Astrocyte of the cerebellum (primary cell): ENCODE measurements around the gene NPDC1.

Source experiments
- DNase-seq: peaks from one replicate; pipeline ENCODE4 v3.0.0-alpha.2; 2011; ENCODE audit warnings: low read depth
- H3K4me3 ChIP-seq: 2 replicates; pipeline ENCODE4 v1.5.1; 2011; ENCODE audit warnings: mild to moderate bottlenecking, low read depth, low read length, moderate library complexity
- in situ Hi-C: cut with HindIII; loops from 2 replicates; pipeline ENCODE4 v1.10.0; 2017; ENCODE audit warnings: low sequenced_read_pairs
- TF ChIP-seq, protein P1 (sequence below): IDR thresholded peaks from 2 replicates; pipeline ENCODE4 v1.5.1; 2012; ENCODE audit warnings: low read length, low read depth, moderate library complexity, mild to moderate bottlenecking; ENCODE audit errors: missing control alignments

Gene NPDC1

DNA sequence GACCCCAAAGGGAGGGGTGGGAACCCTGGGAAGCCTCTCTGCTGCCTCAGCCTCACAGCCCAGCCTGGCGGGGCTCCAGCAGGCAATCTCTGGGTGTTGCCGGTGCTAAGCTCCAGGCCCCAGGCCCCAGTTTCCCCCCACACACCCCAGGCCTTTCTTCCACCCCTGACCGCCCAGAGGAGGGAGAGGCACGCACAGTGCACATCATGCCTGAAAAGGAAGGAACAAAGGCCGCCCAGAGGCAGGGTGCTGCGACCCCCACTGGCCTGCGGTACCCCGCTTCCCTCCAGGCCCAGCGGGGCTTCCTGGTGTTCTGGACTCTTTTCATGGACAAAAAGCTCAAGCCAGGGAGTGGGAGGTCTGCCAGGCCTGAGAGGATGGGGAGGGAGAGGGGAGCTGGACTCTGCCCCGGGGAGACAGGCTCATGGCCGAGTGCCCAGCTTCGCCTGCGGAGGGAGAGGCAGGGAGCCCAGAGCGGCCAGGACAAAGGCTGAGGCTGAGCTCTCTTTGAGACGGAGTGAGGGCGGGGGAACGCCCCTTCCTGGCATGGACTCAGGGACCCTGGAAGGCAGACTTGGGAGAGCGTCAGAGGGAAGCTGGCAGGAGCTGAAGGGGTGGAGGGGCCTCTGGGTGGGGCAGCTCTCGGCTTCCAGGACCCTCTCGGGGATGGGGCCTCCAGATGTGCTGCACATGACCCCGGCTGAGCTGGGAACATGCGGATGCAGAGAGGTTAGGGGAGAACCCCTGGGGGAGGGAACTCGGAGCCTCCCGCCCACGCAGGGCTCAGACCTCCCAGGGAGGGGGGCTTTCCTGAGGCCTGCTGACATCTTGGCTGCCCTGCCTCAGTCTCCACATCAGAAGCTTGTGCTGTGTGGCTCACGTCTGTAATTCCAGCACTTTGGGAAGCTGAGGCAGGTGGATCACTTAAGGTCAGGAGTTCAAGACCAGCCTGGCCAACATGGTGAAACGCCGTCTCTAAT, 9.7 kb upstream of the NPDC1 start:
- peak; percentile 80 for DNase-seq
- in situ Hi-C loops: no loop called here
- TF ChIP-seq, protein P1, sequence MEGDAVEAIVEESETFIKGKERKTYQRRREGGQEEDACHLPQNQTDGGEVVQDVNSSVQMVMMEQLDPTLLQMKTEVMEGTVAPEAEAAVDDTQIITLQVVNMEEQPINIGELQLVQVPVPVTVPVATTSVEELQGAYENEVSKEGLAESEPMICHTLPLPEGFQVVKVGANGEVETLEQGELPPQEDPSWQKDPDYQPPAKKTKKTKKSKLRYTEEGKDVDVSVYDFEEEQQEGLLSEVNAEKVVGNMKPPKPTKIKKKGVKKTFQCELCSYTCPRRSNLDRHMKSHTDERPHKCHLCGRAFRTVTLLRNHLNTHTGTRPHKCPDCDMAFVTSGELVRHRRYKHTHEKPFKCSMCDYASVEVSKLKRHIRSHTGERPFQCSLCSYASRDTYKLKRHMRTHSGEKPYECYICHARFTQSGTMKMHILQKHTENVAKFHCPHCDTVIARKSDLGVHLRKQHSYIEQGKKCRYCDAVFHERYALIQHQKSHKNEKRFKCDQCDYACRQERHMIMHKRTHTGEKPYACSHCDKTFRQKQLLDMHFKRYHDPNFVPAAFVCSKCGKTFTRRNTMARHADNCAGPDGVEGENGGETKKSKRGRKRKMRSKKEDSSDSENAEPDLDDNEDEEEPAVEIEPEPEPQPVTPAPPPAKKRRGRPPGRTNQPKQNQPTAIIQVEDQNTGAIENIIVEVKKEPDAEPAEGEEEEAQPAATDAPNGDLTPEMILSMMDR: no peak
- H3K4me3 ChIP-seq: no peak overlapping the region

DNA sequence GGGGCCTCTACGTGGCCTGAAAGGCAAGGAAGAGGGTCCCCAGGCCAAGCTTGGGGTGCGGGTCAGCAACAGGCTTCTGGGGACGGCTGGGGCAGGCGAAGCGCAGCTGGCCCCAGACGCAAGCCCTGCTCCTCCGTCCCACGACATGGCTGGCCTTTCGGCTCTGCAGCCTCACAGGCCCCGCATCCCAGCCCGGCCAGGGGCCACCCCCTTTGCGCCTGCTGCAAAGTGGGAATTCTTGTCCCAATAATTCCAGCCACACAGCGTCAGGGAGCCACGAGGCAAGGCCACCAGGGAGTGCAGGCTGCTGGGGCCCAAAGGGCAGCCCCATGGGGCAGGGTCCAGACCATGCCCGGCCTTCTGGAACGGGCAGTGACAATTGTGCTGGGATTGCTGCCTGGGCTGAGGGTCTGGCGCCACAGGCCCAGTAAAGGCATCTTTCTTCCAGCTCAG, 9.0 kb upstream of the NPDC1 start:
- in situ Hi-C loops: no loop called here
- H3K4me3 ChIP-seq: no peak overlapping the region
- no peak for DNase-seq
- TF ChIP-seq, protein P1: no peak

DNA sequence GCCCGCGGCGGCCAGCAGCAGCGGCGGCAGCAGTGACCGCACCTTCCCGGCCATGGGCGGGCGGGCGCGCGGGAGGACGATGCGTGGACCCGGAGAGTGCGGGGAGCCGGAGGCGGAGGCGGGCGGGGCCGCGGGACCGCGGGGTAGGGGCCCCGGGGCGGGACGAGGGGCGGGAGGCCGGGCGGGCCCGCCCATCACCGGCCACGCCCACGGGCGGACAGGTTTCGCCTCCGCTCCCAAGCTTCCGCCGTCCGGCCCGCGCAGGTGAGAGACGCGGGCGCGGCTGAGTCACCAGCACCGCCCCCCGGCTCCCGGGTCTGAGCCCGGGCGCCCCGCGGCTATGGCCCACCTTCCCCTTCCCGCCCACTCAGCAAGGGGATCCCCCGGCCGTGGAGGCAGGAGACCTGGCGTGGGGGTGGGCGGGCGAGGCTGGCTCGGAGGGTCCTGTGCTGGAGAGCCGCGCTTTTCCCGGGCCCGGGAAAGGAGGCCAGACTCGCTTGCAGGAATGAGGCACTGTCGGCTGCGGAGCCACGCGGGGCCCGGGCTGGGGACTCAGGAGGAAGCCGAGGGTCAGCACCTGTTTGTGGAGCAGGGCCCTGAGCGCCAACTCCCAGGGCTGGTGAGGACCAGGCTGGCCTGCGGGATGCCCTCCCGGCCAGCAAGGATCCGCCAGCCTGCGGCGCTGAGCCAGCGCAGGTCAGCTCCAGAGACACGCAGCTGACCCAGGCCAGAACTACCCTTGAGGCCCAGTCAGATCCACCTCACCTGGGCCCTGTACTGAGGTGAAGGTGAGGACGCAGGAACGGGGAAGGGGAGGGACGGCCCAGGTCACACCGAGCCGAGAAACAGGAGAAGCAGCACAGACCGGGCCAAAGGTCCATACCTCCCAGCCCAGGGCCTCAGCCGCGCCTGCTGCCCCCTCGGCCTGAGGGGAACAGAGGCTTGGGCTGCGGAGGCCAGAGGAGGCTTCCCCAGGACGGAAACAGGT, 8.3 kb upstream of the NPDC1 start, which contains the start of gene ENTPD2:
ENTPD2 (minus strand) TSS at position 118 of the 988 bp plus-strand sequence; CDS start at position 54, 64 bp downstream.
- TF ChIP-seq, protein P1: no peak
- in situ Hi-C loops: no loop called here
- DNase-seq: no peak
- no peak within 1 kb of the TSS for H3K4me3 ChIP-seq

DNA sequence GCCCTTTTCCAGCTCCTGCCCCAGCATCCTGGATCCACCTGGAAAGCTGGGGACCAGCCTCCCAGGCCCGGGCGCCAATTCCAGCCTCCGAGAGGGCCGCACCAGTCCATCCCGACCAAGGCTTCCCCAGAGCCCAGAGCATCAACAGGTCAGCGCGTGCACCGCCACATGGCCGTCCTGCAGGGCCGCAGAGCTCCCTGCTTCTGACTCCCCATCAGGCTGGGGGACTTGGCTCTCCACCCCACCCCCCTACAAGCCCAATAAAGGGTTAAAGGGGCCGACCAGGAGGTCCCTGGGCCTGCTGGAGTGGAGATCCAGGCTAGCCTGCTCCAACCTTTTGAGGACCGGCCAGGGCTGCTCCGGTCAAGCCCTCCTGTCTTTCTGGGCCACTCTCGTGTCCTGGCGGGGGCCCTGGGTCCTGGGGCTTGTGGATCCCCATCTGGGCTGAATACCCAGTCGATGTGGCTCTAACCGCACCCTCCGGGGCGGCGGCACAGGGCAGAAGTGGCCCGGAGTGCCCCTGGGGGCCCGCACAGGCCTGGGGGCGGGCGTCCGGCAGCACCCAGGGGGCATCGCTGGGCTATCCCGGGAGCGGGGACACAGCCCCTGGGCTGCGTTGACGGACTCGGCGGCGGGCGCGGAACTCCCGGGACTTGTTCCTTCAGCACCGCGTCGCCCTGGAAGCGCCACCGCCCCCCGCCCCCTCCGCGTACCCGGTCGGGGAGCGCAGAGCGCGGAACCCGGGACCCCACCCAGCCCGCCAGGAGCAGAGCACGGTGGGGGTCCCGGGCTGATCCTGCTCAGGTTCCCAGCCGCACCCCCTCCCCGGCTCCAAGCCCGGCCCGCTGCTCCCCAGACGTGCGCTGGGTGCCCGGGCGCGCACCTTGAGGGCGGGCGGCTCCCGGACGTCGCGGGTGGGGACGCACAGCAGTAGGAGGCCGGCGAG, 7.3 kb upstream of the NPDC1 start:
- in situ Hi-C loops: no loop called here
- TF ChIP-seq, protein P1: no peak
- H3K4me3 ChIP-seq: no peak overlapping the region
- no peak for DNase-seq

DNA sequence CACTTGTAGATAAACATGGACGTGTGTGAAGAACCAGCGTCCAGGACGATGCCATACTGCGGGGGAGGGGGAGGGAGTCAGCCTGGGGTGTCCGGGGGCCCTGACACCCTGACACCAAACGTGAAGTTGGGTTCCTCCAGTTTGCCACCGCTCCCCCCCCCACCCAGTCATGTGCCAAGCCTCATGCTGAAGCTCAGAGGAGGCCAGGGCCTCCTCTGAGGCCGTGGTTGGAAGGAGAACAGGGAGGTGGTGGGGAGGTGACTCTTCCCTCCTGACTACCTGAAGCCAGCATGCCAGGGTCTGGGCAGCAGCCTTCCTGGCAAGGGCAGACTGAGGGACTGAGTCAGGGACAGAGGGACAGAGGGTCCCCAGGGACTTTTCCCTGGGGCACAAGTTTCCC, 6.3 kb upstream of the NPDC1 start:
- H3K4me3 ChIP-seq: no peak overlapping the region
- in situ Hi-C loops: no loop called here
- DNase-seq: no peak
- TF ChIP-seq, protein P1: no peak
